Activated CD4-positive, alpha-beta T cell treated with anti-CD3 and anti-CD28 coated beads for 1 hour (primary cell): ENCODE measurements around the gene KDM4B.

Source experiments
- DNase-seq: peaks from one replicate; pipeline ENCODE4 v3.0.0-alpha.2; 2020

Gene KDM4B

DNA sequence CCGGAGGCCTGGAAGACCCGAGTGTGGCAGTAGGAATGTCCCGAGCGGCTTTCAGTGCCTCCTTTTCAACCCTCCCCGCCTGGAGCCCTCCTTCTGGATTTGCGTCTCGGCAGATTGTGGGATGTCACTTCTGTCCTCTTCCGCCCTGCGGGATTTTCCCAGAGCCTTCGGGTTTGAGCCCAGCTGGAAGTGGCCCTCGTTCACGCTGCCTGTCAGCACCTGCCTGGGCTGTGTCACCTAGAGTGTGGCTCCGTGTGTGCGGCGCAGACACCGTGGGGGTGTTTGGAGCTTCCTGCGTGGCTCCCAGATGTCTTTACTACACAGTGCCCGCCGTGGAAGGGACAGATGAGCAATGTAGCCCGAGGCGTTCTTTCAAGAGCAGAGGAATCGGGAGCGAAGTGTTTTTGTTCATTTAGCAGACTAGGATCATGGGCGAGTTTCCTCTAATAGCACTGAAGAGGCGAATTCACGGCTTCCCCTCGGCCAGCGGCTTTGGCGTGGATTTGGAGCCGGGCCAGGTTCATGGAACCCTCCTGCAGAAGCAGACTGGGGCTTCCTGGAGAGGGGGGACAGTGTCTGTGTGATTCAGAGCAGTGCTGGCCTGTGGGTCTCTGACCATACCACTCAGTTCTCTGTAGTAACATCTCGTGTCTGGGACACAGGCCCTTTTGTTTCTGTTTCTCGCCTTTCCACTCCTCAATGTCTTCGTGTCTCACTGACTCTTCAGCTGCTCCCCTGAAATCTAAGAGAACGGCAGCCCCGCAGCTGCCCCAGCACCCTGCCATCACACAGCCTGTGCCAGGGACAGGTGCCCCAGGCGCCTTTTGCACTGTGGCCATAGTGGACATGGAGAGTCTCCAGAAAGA lies 68.0 kb downstream of the KDM4B start:
- DNase-seq: no peak

DNA sequence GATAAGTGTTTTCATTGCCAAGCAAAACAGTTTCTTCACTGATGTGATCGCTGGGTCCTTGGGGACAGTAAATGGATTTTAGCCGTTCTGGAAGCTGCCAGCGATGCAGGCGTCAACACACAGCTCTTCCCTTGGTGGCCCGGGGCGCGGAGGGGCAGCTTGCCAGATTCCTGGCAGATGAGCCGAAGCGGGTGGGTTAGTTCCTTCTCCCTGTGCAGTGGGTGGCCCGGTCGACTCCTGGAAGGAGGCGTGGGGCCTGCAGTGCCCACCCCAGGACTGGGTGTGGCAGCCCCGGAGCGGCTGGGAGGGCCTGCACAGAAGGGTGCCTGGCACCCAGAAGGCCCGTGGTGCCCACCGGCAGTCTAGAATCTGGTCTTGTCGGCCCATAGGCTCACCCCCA lies 69.0 kb downstream of the KDM4B start:
- no peak for DNase-seq

DNA sequence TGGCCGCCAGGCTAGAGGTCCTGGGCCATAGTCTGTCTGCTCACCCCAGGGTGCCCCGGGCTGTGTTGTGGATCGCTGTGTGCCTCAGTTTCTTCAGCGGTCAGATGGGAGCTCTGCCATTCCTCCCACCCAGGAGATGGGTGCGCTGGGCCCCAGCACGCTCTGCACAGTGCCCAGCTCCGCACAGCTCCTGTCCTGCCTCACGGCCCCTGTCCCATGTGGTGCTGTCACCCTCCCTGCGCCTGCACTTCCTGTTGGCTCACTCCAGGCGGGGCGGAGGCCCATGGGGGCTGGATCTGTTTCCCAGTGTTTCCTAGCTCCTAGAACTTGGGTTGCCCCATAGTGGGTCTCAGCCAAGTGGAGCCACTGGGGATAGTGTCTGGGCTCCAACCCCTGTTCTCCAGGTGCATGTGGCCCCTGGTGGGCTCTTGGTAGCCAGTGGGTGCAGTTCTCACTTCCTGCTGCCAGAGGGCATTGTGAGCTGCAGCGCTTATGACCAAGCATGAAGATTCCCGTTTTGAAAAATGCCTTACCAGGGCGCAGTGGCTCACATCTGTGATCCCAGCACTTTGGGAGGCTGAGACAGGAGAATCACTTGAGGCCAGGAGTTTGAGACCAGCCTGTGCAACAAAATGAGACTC lies 69.8 kb downstream of the KDM4B start:
- no peak for DNase-seq

DNA sequence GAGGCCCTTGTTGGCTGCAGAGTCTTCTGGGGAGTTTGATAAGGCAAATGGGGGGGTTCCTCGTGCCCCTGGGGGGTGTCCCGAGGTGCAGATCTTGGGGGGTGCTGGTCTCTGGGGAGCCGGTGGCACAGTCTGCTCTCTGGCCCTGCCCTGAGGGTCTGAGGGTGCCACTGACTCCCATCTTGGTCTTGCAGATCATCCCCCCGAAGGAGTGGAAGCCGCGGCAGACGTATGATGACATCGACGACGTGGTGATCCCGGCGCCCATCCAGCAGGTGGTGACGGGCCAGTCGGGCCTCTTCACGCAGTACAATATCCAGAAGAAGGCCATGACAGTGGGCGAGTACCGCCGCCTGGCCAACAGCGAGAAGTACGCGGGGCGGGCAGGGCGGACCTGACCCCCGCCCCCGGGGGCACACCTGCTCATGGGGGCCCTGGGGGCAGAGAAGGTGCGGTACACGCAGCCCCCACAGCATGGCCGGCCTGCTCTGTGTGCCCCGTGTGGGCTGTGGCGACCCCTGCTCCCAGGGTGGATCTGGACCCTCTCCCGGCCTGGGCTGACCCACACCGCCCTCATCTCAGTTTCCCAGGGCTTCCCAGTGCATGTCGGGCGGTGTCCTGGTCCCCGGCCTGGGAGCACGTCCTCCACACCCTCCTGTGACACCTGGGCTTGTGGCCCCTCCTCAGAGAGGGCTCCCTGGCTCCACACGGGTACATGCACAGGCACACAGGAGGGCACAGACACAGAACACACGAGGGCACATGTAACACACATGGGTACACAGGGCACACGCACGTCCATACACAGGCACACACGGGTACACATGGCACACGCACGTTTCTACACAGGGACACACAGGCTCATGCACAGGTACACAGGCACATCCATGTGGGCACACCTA lies 71.0 kb downstream of the KDM4B start:
- DNase-seq: no peak

DNA sequence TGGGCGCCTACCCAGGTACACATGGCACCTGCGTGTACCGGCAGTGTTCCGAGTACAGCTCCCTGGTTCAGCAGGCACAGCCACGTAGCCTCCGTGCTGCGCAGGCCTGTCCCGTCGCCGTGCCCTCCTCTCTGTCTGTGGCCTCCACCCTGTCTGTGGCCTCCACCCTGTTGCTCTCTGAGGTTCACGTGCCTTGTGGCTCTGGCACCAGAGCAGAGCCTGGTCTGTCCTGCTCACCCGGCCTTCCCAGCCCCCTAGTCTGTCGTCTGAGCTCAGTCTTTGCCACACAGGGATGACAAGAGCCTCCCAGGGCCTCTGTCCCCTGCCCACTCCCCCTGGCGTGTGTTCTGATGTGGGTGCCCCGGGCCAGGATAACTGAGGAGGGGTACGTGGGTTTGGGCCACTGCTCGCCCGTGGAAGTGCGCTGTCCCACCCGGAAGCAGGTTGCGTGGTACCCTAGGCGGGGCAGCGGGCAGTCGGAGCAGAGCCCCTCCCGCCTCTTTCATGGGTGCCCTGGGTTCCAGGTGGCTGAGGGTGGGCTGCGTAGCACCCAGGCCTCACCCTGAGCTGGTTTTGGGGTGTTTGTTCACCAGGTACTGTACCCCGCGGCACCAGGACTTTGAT lies 71.7 kb downstream of the KDM4B start:
- no peak for DNase-seq

DNA sequence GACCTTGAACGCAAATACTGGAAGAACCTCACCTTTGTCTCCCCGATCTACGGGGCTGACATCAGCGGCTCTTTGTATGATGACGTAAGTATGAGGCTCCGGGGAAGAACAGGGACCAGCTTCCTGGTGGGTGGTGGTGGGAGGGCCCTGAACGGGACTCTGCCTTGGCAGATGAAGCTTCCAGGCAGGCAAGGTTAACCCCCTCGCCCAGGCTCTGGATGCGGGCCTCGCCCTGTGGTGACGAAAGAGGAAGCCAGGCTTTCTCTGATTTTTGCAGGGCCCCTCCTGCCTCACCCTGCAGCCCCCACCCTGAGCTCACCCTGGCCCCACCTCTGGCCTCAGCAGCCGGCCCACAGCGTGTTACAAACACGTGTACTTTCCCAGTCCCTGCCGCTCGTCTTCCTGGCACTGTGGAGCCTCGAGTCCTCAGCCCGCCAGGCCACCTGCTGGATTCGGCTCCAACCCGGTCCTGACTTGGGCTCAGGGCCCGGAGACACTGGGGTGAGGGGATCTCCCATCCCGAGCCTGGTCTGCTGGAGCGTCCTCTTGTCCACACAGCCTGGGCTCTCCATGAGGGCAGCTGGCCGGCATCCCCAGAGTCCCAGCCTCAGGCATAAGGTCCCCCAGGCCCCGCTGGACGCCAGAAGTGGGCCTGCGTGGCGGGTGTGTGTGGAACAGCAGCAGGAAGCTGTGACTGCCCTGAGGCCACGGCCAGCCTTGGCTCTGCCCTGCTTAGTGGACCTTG lies 72.4 kb downstream of the KDM4B start:
- no peak for DNase-seq

DNA sequence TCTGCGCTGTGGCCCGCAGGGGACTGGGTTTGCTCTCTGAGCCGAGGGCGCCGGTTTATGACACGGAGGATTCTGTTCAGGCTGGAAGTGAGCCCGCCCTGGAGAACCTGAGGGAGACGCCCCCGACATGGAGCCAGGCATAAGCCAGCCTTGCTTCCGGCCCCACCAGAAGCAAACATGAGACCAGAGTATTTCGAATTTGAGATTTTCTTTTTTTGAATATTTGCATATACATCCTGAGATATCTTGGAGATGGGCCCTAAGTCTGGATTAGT lies 72.9 kb downstream of the KDM4B start:
- no peak for DNase-seq

DNA sequence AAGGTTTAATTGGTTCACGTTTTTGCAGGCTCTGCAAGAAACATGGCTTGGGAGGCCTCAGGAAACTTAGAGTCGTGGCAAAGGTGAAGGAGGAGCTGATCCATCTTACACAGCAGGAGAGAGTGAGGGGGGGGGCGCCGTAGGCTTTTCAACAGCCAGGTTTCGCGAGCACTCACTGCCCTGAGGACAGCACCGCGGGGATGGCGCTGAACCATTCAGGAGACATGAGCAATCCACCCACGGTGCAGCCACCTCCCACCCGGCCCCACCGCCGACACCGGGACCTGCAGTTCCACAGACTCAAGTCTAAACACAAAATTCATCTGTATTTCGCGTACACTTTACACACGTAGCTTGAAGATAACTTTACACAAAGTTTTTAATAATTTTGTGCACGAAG lies 73.6 kb downstream of the KDM4B start:
- no peak for DNase-seq

DNA sequence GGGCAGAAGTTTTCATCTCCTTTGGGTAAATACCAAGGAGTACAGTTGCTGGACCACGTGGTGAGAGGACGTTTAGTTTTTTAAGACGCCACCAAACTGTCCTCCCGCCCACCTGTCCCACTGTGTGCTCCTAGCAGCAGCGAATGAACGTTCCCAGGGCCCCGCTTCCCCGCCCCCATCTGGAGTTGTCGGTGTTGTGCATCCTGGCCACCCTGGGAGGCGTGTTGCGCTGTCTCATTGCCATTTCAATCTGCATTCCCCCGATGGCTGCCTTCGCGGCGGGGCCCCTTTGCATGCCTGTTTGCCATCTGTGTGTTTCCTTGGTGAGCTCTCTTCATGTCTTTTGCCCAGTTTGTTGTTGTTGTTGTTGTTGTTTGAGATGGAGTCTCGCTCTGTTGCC lies 76.1 kb downstream of the KDM4B start:
- DNase-seq: no peak

DNA sequence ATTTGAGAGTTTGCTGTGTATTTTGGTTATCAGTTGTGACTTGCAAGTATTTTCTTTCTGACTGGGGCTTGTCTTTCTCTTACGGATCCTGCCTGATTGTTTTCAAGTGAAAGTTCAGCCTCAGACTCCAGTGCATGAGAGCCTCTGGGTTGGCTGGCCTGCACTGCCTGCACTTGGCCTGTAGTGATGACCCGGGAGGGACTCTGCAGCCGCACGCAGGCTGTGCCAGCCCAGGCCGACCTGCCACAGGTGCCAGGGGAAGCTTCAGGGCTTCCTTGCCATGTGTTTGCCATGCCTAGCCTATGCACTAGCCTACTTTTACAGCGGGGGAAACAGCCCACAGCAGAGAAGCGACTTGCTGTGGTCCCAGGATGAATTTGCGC lies 77.0 kb downstream of the KDM4B start:
- DNase-seq: no peak

DNA sequence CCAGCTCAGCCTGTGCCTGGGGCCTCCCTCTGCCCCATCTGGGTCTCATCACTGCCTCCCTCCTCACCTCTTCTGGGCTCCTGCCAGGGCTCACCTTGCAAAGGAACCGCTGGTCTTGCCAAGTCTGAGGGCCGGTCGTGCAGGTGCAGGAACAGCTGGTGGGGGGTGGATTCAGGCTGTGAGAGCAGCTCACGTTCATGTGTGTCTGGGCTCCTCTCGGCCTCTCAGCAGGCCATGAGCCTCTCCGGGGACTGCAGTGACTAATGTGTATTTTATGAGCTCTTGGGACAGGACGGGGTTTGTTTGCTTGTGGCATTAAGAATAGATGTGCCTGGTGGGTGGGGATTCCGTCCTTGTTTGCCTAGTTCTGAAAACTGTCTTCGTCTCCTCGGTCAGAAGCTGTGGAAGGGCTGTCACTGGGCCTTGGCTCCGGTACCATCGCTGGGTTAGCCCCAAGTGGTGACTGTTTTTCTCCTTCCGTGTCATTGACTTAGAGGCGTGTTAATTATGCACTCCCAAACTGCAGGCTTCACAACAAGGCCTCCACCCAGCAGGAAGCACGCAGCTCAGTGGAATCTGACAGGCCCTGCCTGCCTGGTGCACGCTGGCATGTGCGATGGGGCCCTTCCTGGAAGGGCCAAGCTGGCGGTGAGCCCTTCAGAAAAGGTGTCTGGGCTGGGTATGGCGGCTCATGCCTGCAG lies 77.6 kb downstream of the KDM4B start:
- DNase-seq: no peak

DNA sequence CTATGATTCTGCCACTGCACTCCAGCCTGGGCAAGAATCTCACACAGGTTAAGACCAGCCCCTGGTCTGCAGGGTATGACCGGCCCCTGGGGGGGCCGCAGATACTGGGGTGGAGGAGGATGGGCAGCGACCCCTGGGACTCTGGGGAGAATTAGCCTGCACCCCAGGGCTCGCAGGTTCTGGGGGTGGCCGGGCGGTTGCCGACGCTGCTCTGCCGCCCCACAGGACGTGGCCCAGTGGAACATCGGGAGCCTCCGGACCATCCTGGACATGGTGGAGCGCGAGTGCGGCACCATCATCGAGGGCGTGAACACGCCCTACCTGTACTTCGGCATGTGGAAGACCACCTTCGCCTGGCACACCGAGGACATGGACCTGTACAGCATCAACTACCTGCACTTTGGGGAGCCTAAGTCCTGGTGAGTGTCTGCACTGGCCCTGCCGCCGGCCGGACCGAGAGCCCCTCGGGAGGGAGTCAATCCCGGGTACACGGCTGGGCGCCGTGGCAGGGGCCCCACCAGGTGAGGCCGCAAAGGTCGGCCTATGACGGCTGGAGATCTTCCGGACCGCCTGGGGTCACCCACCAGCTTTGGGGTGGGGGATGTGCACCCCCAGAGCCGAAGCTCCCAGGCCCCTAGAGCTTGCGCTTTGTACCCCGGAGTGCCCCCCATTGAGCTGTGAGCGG lies 78.5 kb downstream of the KDM4B start:
- DNase-seq: no peak

DNA sequence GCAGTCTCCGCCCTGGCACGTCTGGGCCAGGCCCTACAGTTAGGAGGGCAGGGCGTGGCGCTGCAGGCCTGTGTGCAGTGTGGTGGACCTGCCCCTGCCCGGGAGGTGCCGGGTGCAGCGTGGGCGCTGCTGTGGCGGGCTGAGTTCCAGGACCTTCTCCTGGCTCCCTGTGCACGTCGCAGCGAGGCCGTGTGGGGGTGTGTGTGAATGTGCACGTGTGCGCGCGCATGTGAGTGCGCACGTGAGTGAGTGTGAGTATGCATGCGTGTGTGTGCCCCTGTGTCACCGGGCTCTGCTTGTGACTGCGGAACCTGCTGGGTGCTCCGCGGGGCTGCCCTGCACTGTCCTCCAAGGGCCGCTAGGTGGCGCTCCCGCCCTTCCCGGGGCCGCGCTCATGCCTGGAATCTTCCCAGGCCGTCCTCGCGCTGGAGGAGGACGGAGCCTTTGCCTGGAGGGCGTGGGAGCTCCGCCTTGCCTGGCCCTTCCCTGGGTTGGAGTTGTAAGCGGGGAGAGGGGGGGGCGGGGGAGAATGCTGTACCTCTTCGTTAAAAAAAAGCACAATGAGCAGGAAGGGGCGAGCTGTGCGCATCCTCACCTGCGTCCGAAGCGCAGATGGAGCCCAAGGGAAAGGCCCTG lies 79.3 kb downstream of the KDM4B start:
- DNase-seq: peak; percentile 39

DNA sequence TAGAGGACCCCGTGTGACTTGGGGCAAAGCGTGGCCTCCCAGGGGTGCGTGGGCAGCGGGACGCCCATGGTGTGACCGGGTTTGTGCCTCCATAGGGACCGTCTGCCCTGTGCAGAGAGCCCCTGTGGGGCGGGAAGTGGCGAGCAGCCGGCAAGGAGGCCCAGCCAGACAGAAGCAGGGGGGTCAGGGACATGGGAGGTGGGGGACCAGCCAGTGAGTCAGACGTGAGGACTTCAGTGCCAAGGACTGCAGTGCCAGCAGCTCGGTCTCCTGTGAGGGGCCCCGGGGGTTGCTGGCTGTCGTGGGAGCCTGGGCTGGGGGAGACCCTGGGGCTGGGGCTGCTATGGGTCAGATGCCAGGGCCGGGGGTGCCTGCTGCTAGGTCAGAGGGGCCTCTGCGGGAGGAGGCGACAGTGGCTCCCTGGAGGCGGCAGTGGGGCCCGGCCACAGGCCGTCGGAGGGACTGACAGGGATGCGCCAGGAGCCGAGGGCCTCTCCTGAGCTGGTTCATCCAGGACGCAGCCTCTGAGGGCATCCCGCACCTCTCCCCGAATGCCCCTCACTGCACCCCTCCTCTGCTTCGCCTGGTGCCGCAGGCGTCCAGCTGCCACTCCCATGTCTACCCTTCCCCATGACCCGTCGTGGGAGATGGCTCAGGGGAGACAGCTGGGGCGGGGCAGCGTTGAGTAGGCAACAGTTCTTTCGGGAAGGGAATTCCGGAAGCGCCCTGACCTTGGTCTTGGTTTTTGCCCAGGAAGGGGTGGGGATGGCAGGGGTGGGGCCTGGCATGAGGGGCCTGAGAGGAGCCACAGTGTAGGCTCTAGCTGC lies 80.0 kb downstream of the KDM4B start:
- DNase-seq: no peak

DNA sequence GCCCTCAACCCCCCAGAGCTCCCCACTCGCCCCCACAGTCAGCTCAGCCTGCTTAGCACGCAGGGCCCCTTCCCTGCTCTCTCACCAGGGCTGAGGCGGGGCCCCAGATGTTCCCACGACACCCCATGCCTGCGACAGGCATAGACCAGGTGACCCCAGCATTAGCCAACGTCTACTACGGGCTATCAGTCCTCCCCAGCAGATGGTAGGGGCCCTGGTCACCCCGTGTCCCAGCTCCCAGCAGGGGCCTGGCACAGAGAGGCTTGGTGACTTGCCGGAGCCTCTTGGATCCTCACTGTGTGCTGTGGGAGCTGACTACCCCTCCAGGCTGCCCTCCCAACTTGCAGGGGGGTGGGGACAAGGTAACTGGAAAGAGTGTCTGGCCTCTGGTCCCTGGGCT lies 80.6 kb downstream of the KDM4B start:
- no peak for DNase-seq

DNA sequence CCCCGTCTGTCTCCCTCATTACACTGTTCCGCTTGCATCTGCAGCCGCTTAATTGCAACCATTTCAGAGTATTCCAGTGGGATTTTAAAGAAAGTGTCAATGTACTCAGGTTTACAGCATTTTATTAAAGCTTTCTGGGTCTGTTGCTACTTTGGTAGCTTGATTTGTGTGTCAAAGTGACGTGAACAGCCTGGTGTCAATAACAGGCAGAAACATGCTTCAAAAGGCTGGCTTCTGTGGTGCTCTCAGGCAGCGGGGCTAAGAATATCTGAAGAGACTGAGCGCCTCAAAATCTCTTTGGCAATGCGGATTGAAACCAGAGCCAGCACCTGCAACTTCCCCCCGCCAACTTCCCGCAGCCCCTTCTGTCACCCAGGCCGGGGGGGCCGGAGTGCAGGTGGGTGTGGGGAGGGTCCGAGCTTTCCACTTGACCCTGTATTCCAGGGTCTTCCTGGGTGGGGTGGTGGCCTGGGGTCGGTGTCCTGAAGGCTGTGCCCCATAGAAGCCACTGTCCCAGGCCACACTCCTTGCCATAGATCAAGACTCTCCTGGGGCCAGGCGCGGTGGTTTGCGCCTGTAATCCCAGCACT lies 81.2 kb downstream of the KDM4B start:
- no peak for DNase-seq

DNA sequence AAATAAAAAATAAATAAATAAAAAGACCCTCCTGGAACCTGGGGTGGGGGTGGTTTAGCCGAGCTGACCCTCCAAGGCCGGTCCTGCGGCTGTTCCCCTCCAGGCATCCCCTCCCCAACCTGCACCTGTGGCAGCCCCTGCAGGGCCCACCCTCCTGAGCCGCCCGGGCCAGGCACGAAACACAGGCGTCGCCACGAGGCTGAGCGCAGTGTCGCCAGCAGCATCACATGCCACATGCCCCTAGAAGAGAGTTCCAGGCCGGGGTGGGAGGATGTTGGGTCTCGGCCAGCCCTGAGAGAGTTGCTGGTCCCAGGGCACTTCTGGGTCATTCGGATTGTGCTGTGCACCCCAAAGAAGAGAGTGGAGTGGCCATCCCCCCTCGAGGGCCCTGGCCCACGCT lies 82.0 kb downstream of the KDM4B start:
- DNase-seq: no peak

DNA sequence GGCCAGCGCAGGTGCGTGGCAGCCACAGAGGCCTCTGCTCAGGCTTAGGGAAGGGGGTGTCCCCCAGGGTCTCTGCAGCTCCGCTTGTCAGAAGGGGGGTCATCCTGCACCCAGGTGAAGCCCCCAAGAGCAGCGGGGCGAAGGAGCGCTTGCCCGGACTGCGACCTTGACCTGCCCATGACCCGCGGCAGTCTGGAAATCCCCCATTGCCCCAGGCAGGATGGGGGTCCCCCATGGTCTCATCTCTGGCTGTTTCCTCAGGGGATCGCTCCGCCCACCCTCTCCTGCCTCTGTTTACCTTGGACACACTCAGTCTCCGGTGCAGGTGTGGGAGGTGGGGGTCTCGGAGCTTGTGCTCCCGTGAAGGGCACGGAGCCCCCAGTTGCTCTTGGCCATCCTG lies 82.7 kb downstream of the KDM4B start:
- no peak for DNase-seq

DNA sequence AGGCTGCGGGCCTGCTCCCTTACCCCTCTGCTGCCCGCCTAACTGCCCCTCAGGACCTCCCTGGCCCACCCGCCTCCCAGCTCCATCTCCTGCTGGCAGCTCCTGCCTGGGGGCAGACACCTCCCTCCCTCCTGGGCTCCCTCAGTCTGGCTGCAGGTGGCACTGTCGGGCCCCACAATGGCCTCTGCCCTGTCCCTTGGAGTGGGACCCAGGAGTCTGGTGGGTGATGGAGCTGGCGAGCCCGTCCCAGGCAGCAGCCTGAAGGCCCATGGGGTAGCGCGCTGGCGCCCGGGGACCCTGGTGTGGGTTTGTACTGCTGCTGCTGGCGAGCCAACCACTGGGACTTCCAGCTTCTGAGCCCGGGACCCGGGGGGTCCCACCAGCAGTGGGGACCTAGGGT lies 83.6 kb downstream of the KDM4B start:
- no peak for DNase-seq
